ENCODE results near the gene PITPNB. TPM values are rescaled to one million over a fixed set of nuclear protein-coding genes. Genes with fewer than 3 reads are reported as not detected.

The PITPNB gene
- total RNA-seq, 1 donor from 2014 or later: 72.5 TPM

DNA sequence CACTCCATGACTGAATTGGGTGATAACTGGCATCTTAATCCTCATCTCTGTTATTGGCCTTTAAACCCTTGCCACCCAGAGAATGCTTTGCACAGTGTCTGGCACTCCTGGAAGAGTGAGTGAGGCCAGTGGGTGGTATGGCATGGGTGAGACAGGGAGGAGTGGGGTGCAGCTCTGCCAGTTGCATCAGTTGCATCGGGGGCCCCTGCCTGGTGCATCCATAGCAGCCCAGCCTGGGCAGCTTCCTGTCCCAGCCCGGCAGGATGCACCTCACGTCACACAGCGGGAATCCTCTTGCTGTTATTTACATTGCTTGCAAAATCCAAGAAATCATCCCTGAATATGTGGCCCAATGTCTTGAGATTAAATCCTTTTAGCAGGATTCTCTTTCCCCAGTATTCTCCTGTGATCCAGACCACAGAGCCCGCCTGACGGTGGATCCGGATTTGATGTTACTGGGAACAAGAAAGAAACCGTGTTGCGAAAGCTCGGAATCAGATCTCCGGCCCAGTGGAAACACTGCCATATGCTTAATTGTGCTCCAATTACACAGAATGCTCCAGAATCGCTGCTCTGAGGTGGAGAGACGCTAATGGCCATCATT, 79.9 kb downstream of the PITPNB start:
- Mint-ChIP-seq H3K27me3 (ENCODE audit: unreplicated experiment) (peaks cover 7% of the 10 kb centered on the region), H3K9me3 (ENCODE audit: unreplicated experiment) (peaks cover 5% of the 10 kb centered on the region), H3K4me1 (ENCODE audit: unreplicated experiment) (peaks cover 13% of the 10 kb centered on the region), H3K27ac (ENCODE audit: unreplicated experiment) (no peak overlapping the region), H3K36me3 (ENCODE audit: low read depth, unreplicated experiment) (peaks cover 11% of the 10 kb centered on the region), H3K4me3 (ENCODE audit: unreplicated experiment) (no peak overlapping the region)
- TF ChIP-seq, protein P1, sequence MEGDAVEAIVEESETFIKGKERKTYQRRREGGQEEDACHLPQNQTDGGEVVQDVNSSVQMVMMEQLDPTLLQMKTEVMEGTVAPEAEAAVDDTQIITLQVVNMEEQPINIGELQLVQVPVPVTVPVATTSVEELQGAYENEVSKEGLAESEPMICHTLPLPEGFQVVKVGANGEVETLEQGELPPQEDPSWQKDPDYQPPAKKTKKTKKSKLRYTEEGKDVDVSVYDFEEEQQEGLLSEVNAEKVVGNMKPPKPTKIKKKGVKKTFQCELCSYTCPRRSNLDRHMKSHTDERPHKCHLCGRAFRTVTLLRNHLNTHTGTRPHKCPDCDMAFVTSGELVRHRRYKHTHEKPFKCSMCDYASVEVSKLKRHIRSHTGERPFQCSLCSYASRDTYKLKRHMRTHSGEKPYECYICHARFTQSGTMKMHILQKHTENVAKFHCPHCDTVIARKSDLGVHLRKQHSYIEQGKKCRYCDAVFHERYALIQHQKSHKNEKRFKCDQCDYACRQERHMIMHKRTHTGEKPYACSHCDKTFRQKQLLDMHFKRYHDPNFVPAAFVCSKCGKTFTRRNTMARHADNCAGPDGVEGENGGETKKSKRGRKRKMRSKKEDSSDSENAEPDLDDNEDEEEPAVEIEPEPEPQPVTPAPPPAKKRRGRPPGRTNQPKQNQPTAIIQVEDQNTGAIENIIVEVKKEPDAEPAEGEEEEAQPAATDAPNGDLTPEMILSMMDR (IDR thresholded peaks at IDR 0.05; ENCODE audit: unreplicated experiment): no peak
- DNase-seq (ENCODE audit: low spot score): no peak

DNA sequence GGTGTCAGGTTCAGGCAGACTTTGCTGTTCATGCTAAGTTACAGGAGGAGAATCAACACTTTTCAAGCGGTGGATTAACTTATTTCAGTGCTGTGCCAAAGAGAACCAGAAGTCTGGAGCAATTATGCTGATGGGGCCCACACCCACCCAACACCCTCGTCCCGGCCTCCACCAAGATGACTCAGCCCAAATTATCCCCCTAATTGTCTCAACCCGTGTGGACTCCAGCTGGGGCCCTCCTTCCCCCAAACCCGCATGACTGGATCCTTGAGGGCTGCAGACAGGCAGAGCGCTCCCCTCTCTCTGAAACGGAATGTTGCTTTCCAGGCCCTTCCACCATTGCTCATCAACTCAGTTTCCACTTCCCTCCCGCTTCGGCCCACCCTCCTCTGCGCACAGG, 82.9 kb downstream of the PITPNB start:
- H3K9me3 Mint-ChIP-seq (ENCODE audit: unreplicated experiment): peaks cover 5% of the 10 kb centered on the region
- TF ChIP-seq, protein P1 (IDR thresholded peaks at IDR 0.05; ENCODE audit: unreplicated experiment): no peak
- no peak for DNase-seq (ENCODE audit: low spot score)
- H3K36me3 Mint-ChIP-seq (ENCODE audit: low read depth, unreplicated experiment): peaks cover 11% of the 10 kb centered on the region
- no peak overlapping the region for H3K27ac Mint-ChIP-seq (ENCODE audit: unreplicated experiment)
- H3K4me3 Mint-ChIP-seq (ENCODE audit: unreplicated experiment): no peak overlapping the region
- peaks cover 13% of the 10 kb centered on the region for H3K4me1 Mint-ChIP-seq (ENCODE audit: unreplicated experiment)
- peaks cover 3% of the 10 kb centered on the region for H3K27me3 Mint-ChIP-seq (ENCODE audit: unreplicated experiment)

DNA sequence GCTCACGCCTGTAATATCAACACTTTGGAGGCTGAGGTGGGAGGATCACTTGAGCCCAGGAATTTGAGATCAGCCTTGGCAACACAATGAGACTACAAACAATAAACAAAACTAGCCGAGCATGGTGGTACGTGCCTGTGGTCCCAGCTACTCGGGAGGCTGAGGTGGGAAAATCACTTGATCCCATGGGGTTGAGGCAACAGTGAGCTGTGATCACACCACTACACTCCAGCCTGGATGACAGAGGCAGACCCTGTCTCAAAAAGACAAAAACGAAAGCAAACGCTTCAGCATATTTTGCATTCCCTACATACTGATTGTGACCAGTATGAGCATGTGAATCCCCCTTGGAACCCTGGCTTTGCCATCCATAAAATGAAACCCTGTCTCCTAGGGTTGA, 83.6 kb downstream of the PITPNB start:
- TF ChIP-seq, protein P1 (IDR thresholded peaks at IDR 0.05; ENCODE audit: unreplicated experiment): no peak
- H3K9me3 Mint-ChIP-seq (ENCODE audit: unreplicated experiment): peaks cover 5% of the 10 kb centered on the region
- H3K4me3 Mint-ChIP-seq (ENCODE audit: unreplicated experiment): no peak overlapping the region
- no peak overlapping the region for H3K27ac Mint-ChIP-seq (ENCODE audit: unreplicated experiment)
- H3K36me3 Mint-ChIP-seq (ENCODE audit: low read depth, unreplicated experiment): peaks cover 11% of the 10 kb centered on the region
- peaks cover 13% of the 10 kb centered on the region for H3K4me1 Mint-ChIP-seq (ENCODE audit: unreplicated experiment)
- DNase-seq (ENCODE audit: low spot score): no peak
- peaks cover 3% of the 10 kb centered on the region for H3K27me3 Mint-ChIP-seq (ENCODE audit: unreplicated experiment)

DNA sequence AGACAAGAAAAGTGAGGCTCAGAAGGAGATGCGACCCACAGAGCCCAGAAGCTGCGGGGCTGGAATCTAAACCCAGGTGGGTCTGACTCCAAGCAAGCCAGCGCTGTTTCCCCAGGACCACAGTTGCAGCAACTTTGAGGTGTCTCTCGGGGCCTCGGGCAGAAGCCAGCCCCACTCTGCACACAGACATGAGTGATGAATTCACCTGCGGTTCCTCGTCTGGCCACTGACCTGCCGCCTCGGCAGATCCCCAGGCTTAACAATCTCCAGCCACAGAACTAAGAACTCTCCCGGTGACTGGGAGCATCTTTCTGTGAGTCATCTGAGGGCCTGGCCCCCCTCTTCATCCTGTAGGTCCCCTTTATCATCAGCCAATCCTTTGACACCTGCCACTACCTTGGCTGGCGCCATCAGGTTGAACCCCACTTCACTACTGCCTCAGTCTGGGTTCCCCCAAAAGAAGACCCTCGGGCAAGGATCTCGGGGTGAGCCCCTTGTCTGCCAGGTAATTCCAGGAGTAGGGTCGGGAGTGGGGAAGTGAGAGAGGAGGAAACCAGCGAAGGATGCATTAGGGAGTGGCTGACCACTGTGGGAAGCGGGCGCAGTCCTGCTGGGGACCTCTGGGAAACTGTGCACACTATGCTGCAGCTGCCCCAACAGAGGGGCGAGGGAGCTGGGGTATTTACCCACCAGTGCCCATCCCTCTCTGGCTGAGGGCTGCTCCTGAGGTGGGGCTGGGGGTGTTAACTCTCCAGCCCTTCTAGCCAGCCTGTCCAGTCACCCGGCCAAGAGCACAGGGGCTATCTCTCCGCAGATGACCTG, 84.5 kb downstream of the PITPNB start:
- no peak overlapping the region for H3K27ac Mint-ChIP-seq (ENCODE audit: unreplicated experiment)
- H3K4me3 Mint-ChIP-seq (ENCODE audit: unreplicated experiment): no peak overlapping the region
- peaks cover 5% of the 10 kb centered on the region for H3K9me3 Mint-ChIP-seq (ENCODE audit: unreplicated experiment)

More for the DNA sequence above, 84.5 kb downstream of the PITPNB start:
- TF ChIP-seq, protein P1 (IDR thresholded peaks at IDR 0.05; ENCODE audit: unreplicated experiment): no peak
- peaks cover 6% of the 10 kb centered on the region for H3K36me3 Mint-ChIP-seq (ENCODE audit: low read depth, unreplicated experiment)
- DNase-seq (ENCODE audit: low spot score): no peak
- peaks cover 8% of the 10 kb centered on the region for H3K4me1 Mint-ChIP-seq (ENCODE audit: unreplicated experiment)
- peaks cover under 1% of the 10 kb centered on the region for H3K27me3 Mint-ChIP-seq (ENCODE audit: unreplicated experiment)

Data from endothelial cell (in vitro differentiated cells).